Cardiac muscle cell (in vitro differentiated cells and primary cell): ENCODE results near the gene P2RY2. TPM values are rescaled to one million over a fixed set of nuclear protein-coding genes. Genes with fewer than 3 reads are reported as not detected.

Experiments
- DNase-seq, 2 donors: peaks; one replicate each; pipeline versions ENCODE4 v3.0.0 to v3.0.0-alpha.2; 2010 to 2017; ENCODE audit warnings: low read depth in 1 of 2, low spot score in 1 of 2
- H3K27ac ChIP-seq: fragments of 200-600 bp; sonication (generic); 2 replicates; pipeline ENCODE4 v1.5.1; 2016
- H3K27me3 ChIP-seq: fragments of 200-600 bp; sonication (generic); 2 replicates; pipeline ENCODE4 v1.6.0; 2016; ENCODE audit warnings: control low read depth
- H3K36me3 ChIP-seq: fragments of 200-600 bp; sonication (generic); 2 replicates; pipeline ENCODE4 v1.5.1; 2016; ENCODE audit warnings: control low read depth
- H3K4me1 ChIP-seq: fragments of 200-600 bp; sonication (generic); 2 replicates; pipeline ENCODE4 v1.8.1; 2017; ENCODE audit warnings: low read depth, mild to moderate bottlenecking, mixed run types
- H3K4me3 ChIP-seq: fragments of 200-600 bp; sonication (generic); 2 replicates; pipeline ENCODE4 v1.5.1; 2016; ENCODE audit warnings: mild to moderate bottlenecking
- H3K9me3 ChIP-seq: fragments of 200-600 bp; sonication (generic); 2 replicates; pipeline ENCODE4 v1.5.1; 2017; ENCODE audit warnings: low read depth, mild to moderate bottlenecking, control low read depth
- polyA plus RNA-seq: library from polyadenylated mRNA; unstranded; fragments of >200 nt; fragmentation: Nextera tagmentation; extraction: Ambion mirVana; gene quantifications from 2 replicates; pipeline ENCODE4 v1.2.1, GENCODE V29; 2016
- total RNA-seq: library from RNA; depleted of rRNA; stranded (reverse); fragments of >200 nt; gene quantifications from 2 replicates; pipeline ENCODE4 v1.2.3, GENCODE V29; 2016
- TF ChIP-seq, protein P1 (sequence below): IDR thresholded peaks from 2 replicates; pipeline ENCODE4 v1.5.1; 2012; ENCODE audit warnings: low read depth, mild to moderate bottlenecking, low read length

The P2RY2 gene
- total and polyA plus RNA-seq, 2 experiments from 2014 or later: 0.48 to 0.83 TPM

DNA sequence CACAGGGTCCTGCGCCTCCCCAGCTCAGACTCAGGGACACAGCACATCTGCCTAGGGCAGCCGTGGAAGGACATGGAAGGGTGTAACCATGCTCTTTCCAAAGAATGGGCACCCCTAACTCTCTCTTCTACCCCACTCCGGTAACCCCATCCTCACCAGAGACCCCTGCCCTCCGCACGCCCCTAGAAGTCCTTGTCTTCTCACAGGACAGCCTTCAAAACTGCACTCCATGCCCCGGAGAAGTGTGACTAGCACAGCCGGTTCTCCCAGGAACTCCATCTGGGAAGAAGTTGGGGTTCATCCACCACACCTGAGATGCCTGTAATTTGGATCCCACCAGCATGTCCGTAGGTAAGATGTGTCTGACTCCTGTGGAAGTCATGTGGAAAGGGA, 25.0 kb downstream of the P2RY2 start:
- H3K27me3 ChIP-seq: peaks cover 16% of the 10 kb centered on the region
- no peaks in the 10 kb centered on the region for H3K4me1 ChIP-seq
- H3K27ac ChIP-seq: no peak overlapping the region
- no peak overlapping the region for H3K4me3 ChIP-seq
- H3K9me3 ChIP-seq: no peaks in the 10 kb centered on the region
- H3K36me3 ChIP-seq: no peaks in the 10 kb centered on the region
- DNase-seq: no peak
- TF ChIP-seq, protein P1, sequence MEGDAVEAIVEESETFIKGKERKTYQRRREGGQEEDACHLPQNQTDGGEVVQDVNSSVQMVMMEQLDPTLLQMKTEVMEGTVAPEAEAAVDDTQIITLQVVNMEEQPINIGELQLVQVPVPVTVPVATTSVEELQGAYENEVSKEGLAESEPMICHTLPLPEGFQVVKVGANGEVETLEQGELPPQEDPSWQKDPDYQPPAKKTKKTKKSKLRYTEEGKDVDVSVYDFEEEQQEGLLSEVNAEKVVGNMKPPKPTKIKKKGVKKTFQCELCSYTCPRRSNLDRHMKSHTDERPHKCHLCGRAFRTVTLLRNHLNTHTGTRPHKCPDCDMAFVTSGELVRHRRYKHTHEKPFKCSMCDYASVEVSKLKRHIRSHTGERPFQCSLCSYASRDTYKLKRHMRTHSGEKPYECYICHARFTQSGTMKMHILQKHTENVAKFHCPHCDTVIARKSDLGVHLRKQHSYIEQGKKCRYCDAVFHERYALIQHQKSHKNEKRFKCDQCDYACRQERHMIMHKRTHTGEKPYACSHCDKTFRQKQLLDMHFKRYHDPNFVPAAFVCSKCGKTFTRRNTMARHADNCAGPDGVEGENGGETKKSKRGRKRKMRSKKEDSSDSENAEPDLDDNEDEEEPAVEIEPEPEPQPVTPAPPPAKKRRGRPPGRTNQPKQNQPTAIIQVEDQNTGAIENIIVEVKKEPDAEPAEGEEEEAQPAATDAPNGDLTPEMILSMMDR: no peak

DNA sequence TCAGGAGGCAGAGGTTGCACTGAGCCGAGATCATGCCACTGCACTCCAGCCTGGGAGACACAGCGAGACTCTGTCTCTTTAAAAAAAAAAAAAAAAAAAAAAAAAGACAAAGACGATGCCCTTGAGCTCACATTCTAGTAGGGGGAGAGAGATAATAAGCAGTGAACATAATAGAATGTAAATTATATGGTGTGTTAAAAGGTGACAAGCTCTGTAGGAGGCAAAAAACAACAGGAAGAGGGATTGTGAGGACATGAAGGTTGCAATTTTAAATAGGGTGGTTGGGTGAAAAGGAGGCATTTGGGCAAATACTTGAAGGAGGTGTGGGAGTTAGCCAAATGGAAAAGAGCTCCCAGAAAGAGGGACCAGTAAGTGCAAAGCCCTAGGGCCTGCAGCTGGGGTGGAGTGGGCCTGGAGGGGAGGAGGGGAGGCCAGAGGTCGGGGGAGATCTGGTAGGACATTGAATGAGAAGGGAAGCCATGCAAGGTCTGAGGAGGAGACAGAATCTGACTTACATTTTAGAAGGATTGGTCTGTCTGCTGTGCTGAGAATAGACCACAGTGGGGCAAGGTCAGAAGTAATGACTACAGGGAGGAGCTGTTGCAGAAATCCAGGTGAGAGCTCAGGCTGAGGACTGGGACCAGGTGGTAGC, 26.6 kb downstream of the P2RY2 start:
- TF ChIP-seq, protein P1: no peak
- Histone ChIP-seq H3K36me3 (no peaks in the 10 kb centered on the region), H3K4me1 (no peaks in the 10 kb centered on the region), H3K27me3 (peaks cover 16% of the 10 kb centered on the region), H3K9me3 (no peaks in the 10 kb centered on the region), H3K4me3 (no peak overlapping the region), H3K27ac (no peak overlapping the region)
- no peak for DNase-seq

DNA sequence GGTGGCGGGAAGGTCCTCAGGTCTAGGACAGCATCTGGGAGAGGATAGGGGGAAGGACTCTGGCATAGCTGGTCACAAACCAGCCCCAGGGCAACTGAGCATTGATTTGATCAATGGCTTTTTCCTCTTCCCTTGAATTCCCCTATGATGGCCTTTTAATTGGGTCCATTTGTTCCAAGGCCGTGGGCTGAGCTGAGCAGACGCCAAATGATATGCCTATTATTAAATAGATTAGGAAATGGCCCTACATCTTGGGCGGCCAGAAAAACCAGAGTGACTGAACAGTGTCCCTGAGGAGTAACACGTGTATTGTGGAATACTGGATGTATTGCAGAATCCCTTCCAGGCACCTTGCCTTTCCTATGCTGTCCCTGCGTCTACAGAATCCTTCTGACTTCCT, 27.4 kb downstream of the P2RY2 start:
- Histone ChIP-seq H3K4me1 (no peaks in the 10 kb centered on the region), H3K27ac (no peak overlapping the region), H3K4me3 (no peak overlapping the region), H3K27me3 (peaks cover 16% of the 10 kb centered on the region), H3K9me3 (no peaks in the 10 kb centered on the region), H3K36me3 (no peaks in the 10 kb centered on the region)
- no peak for DNase-seq
- TF ChIP-seq, protein P1: no peak

DNA sequence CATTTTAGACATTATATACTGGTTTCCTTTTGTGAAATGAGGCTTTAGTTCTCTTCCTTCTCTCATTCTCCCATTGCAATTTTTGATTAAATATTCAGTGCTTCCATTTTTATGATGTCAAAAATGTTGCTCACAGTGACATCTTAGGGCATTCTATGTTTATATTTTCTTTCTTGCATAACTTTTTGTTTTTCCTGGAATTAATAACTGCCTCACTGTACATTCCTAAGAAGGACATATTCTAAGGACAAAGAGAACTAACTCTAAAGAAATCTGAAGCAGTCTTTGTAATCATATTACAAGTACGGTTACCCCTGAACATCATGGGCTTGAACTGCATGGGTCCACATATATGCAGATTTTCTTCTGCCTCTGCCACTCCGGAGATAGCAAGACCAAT, 28.2 kb downstream of the P2RY2 start:
- no peak for DNase-seq

DNA sequence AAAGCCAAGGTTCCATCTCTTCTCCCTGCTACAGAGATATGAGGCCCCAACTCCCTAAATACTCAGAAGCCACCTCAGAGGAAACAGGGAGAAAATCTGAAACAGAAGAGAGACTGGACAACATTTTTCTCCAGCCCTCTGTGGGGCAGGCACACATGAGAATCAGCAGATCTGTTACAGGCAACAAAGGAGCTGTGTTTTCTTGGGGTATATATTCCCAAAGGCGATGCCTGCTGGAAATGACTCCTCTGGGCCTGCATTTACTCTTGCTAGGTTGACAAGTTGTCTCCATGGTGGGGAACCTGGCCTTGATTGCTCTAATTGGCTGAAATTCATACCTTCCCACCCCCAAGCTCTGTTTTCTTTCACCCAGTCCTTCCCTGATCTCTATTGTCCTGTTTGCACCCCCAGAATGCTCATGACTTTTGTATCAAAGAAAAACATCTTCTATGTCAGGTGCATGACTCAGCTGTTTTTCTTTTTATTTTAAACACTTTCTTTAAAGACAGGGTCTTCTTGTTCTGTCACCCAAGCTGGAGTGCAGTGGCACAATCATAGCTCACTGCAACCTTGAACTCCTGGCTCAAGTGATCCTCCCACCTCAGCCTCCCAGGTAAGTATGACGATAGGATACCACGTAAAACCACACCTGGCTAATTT, 30.6 kb downstream of the P2RY2 start:
- H3K27ac ChIP-seq: no peak overlapping the region
- DNase-seq: no peak
- no peaks in the 10 kb centered on the region for H3K36me3 ChIP-seq
- TF ChIP-seq, protein P1: no peak
- no peaks in the 10 kb centered on the region for H3K9me3 ChIP-seq
- H3K27me3 ChIP-seq: peaks cover 16% of the 10 kb centered on the region
- H3K4me1 ChIP-seq: peaks cover 9% of the 10 kb centered on the region
- no peak overlapping the region for H3K4me3 ChIP-seq

More for the DNA sequence above, 28.2 kb downstream of the P2RY2 start:
- Histone ChIP-seq H3K27me3 (peaks cover 16% of the 10 kb centered on the region), H3K9me3 (no peaks in the 10 kb centered on the region), H3K36me3 (no peaks in the 10 kb centered on the region), H3K4me1 (no peaks in the 10 kb centered on the region), H3K27ac (no peak overlapping the region), H3K4me3 (no peak overlapping the region)
- TF ChIP-seq, protein P1: no peak
